HCT116 (cell line): Measurements from ENCODE around the gene TBC1D14. TPM values are rescaled to one million over a fixed set of nuclear protein-coding genes. Genes with fewer than 3 reads are reported as not detected.

ENCODE experiments used
- ATAC-seq: fragments of 200-7000 bp; cut with Tn5 transposase; 2 replicates; pipeline ENCODE4 v1.9.1; 2020; ENCODE audit warnings: mild to moderate bottlenecking, moderate library complexity
- BruUV-seq: library from RNA; stranded (reverse); fragments of 400-500 nt; replicated peaks from 2 replicates; lab custom pipeline; 2021; lab: Mats Ljungman, UMichigan
- CTCF ChIA-PET: fragments of 300-600 bp; sonication (Branson Sonifier 250); formaldehyde crosslinking; loops from one replicate; lab custom pipeline; 2021; ENCODE audit warnings: antibody characterized with exemption; lab: Charles Lee
- POLR2A ChIA-PET: fragments of 300-600, 350-600 bp; sonication (Branson Sonifier 250); formaldehyde crosslinking; loops from one replicate; lab custom pipeline; 2021; ENCODE audit warnings: antibody characterized with exemption; lab: Charles Lee
- RAD21 ChIA-PET, 2 experiments: fragments of 300-600 bp; sonication (Branson Sonifier 250); formaldehyde crosslinking; loops; one replicate each; lab custom pipeline; 2023; ENCODE audit warnings: low total read pairs in 2 of 2; ENCODE audit not compliant: uncharacterized antibody in 2 of 2, unreplicated experiment in 2 of 2, low non-redundant PET in 1 of 2; lab: Charles Lee
- DNase-seq: peaks from one replicate; pipeline ENCODE4 v3.0.0-alpha.2; 2010; ENCODE audit warnings: low read depth, low spot score
- H2AFZ ChIP-seq: fragments of 200-600 bp; shearing (Covaris generic), sonication (generic); 2 replicates; pipeline ENCODE4 v1.6.1; 2017; ENCODE audit warnings: low read depth, mixed run types, mixed read lengths, antibody characterized with exemption, low read length; ENCODE audit not compliant: poor library complexity, severe bottlenecking
- H3K27ac ChIP-seq: 2 replicates; pipeline ENCODE4 v1.5.1; 2012; ENCODE audit warnings: low read depth, low read length
- H3K27me3 ChIP-seq: fragments of 200-600 bp; sonication (generic); 2 replicates; pipeline ENCODE4 v1.6.1; 2016; ENCODE audit warnings: mixed run types, low read length, mixed read lengths; ENCODE audit not compliant: insufficient read depth
- H3K36me3 ChIP-seq, 2 experiments: fragments of 200-500 bp in 1 of 2; fragments of 200-600 bp in 1 of 2; sonication (Bioruptor generic) in 1 of 2; sonication (generic) in 1 of 2; 2 replicates each; pipeline versions ENCODE4 v1.5.1 to v1.6.1; 2014 to 2016; ENCODE audit warnings: low read length in 2 of 2, inconsistent platforms in 1 of 2, mixed read lengths in 1 of 2, mixed run types in 1 of 2; ENCODE audit not compliant: insufficient read depth in 2 of 2, control insufficient read depth in 1 of 2
- H3K4me1 ChIP-seq, 2 experiments: fragments of 200-600 bp in 1 of 2; sonication (generic) in 1 of 2; 2 replicates each; pipeline versions ENCODE4 v1.5.1 to v1.6.1; 2012 to 2017; ENCODE audit warnings: low read length in 2 of 2, inconsistent platforms in 1 of 2, mild to moderate bottlenecking in 1 of 2, mixed read lengths in 1 of 2, mixed run types in 1 of 2, moderate library complexity in 1 of 2; ENCODE audit not compliant: insufficient read depth in 2 of 2, control insufficient read depth in 1 of 2
- H3K4me2 ChIP-seq: fragments of 200-600 bp; sonication (generic); 2 replicates; pipeline ENCODE4 v1.6.1; 2017; ENCODE audit warnings: mixed run types, low read length, mixed read lengths
- H3K4me3 ChIP-seq, 2 experiments: fragments of 200-600 bp in 1 of 2; sonication (generic) in 1 of 2; replicated peaks in 1 of 2; 2 replicates each; pipeline ENCODE4 v1.5.1; 2011 to 2016; ENCODE audit warnings: low read length in 2 of 2, control low read depth in 1 of 2, low read depth in 1 of 2, mild to moderate bottlenecking in 1 of 2, mixed read lengths in 1 of 2, mixed run types in 1 of 2
- H3K79me2 ChIP-seq: fragments of 200-600 bp; sonication (generic); 2 replicates; pipeline ENCODE4 v1.6.1; 2017; ENCODE audit warnings: mild to moderate bottlenecking, mixed run types, low read length, moderate library complexity, mixed read lengths; ENCODE audit not compliant: insufficient read depth
- H3K9ac ChIP-seq: fragments of 200-600 bp; sonication (generic); 2 replicates; pipeline ENCODE4 v1.6.1; 2016; ENCODE audit warnings: low read length, mixed read lengths
- H3K9me2 ChIP-seq: fragments of 200-600 bp; sonication (generic), shearing (Covaris generic); 2 replicates; pipeline ENCODE4 v1.6.1; 2017; ENCODE audit warnings: mixed run types, mild to moderate bottlenecking, moderate library complexity; ENCODE audit not compliant: insufficient read depth
- H3K9me3 ChIP-seq, 2 experiments: fragments of 200-500 bp in 1 of 2; fragments of 200-600 bp in 1 of 2; sonication (Bioruptor generic) in 1 of 2; sonication (generic) in 1 of 2; 2 replicates each; pipeline ENCODE4 v1.6.1; 2014 to 2017; ENCODE audit warnings: low read length in 2 of 2, mixed read lengths in 2 of 2, inconsistent platforms in 1 of 2, low read depth in 1 of 2, mild to moderate bottlenecking in 1 of 2, mixed run types in 1 of 2, moderate library complexity in 1 of 2; ENCODE audit not compliant: control insufficient read depth in 1 of 2, insufficient read depth in 1 of 2
- H4K20me1 ChIP-seq: fragments of 200-600 bp; sonication (generic), shearing (Covaris generic); 2 replicates; pipeline ENCODE4 v1.6.1; 2017; ENCODE audit warnings: mixed run types, mild to moderate bottlenecking, moderate library complexity; ENCODE audit not compliant: insufficient read depth
- CTCF ChIP-seq, 3 experiments: fragments of 200-600 bp in 1 of 3; sonication (generic) in 1 of 3; IDR thresholded peaks in 2 of 3; conservative IDR thresholded peaks in 1 of 3; 2 replicates each; pipeline ENCODE4 v1.5.1; 2012 to 2017; ENCODE audit warnings: low read depth in 2 of 3, low read length in 2 of 3, antibody characterized with exemption in 1 of 3, borderline replicate concordance in 1 of 3, control low read depth in 1 of 3, mild to moderate bottlenecking in 1 of 3, mixed read lengths in 1 of 3, mixed run types in 1 of 3, moderate library complexity in 1 of 3; ENCODE audit not compliant: insufficient read depth in 1 of 3
- EGR1 ChIP-seq: IDR thresholded peaks from 2 replicates; pipeline ENCODE4 v1.6.1; 2012; ENCODE audit warnings: low read depth
- ELF1 ChIP-seq: IDR thresholded peaks from 2 replicates; pipeline ENCODE4 v1.6.1; 2012; ENCODE audit warnings: low read depth, borderline replicate concordance
- EZH2phosphoT487 ChIP-seq: fragments of 200-600 bp; IDR thresholded peaks from 2 replicates; pipeline ENCODE4 v1.6.1; 2018; ENCODE audit warnings: antibody characterized with exemption, borderline replicate concordance
- MAX ChIP-seq: IDR thresholded peaks from 2 replicates; pipeline ENCODE4 v1.6.1; 2012
- REST ChIP-seq: IDR thresholded peaks from 2 replicates; pipeline ENCODE4 v1.6.1; 2012; ENCODE audit warnings: low read depth
- TCF7L2 ChIP-seq: IDR thresholded peaks from 2 replicates; pipeline ENCODE4 v1.7.0; 2011; ENCODE audit warnings: borderline replicate concordance, inconsistent platforms; ENCODE audit not compliant: insufficient read depth, insufficient read length; ENCODE audit errors: extremely low read depth
- ZNF274 ChIP-seq: fragments of 200-500 bp; sonication (Bioruptor generic); IDR thresholded peaks from 2 replicates; pipeline ENCODE4 v1.6.1; 2014; ENCODE audit warnings: mild to moderate bottlenecking, low read depth, low read length, inconsistent platforms
- intact Hi-C: fragments of 100-400 bp; cut with micrococcal nuclease; formaldehyde crosslinking; loops from 2 replicates; pipeline ENCODE4 v1.10.0; 2022
- total RNA-seq: library from RNA; stranded (reverse); gene quantifications from one replicate; pipeline ENCODE4 v1.2.1, GENCODE V29; 2021; ENCODE audit not compliant: unreplicated experiment

Gene TBC1D14
- total RNA-seq, 1 experiment from 2014 or later: 62.9 TPM

- peaks cover 26% of the 10 kb centered on the region; the same call in 1 of the 2 replicates for H3K79me2 ChIP-seq
- H3K27me3 ChIP-seq: no peaks in the 10 kb centered on the region
- BruUV-seq: no TSS peak
- no peaks in the 10 kb centered on the region for H4K20me1 ChIP-seq
- H2AFZ ChIP-seq: no peak overlapping the region
- no peak overlapping the region for H3K4me2 ChIP-seq
- no peaks in the 10 kb centered on the region for H3K9me2 ChIP-seq
- intact Hi-C loops: no loop called here
- no peak overlapping the region for H3K9ac ChIP-seq
- H3K27ac ChIP-seq: no peak overlapping the region
- no peak for ATAC-seq
- TF ChIP-seq CTCF (IDR thresholded peaks at IDR 0.05 in 2 of 3, conservative IDR thresholded peaks at IDR 0.05 in 1 of 3; ENCODE audit: borderline replicate concordance in 1 of 3, insufficient read depth in 1 of 3, low read depth in 2 of 3, low read length in 2 of 3) (no peak), REST (no peak), MAX (no peak), TCF7L2 (no peak), ELF1 (no peak), EGR1 (no peak), EZH2phosphoT487 (no peak), ZNF274 (no peak)
- DNase-seq: no peak
- POLR2A ChIA-PET: no interaction called here
- no peak overlapping the region for H3K4me3 ChIP-seq
- CTCF ChIA-PET: interaction anchor here (1.2 kb wide), 1 partner anchor 67 kb away, joined by 3 read pairs; no protein-coding TSS in a partner anchor
- no peaks in the 10 kb centered on the region for H3K9me3 ChIP-seq
- peaks cover 12 to 38% of the 10 kb centered on the region in 2 experiments; a peak in 3 of 4 replicates for H3K36me3 ChIP-seq
- RAD21 ChIA-PET: no interaction called here
- peaks cover 16 to 29% of the 10 kb centered on the region in 2 experiments for H3K4me1 ChIP-seq
Observed at GRCh38 chr4:7003879-7004240, 94.2 kb downstream of the TBC1D14 start.
